ENCODE data around the gene ATP9A.

The ATP9A gene

GRCh38 chr20:51720854-51721253 lies 47.3 kb downstream of the ATP9A start:
- no peak for DNase-seq

- no peak for DNase-seq
Measured at GRCh38 chr20:51720384-51720783, 47.8 kb downstream of the ATP9A start.

- no peak for DNase-seq
Measured at GRCh38 chr20:51715856-51716185, 52.4 kb downstream of the ATP9A start.

- no peak for DNase-seq
Measured at GRCh38 chr20:51715163-51715855, 52.9 kb downstream of the ATP9A start.

GRCh38 chr20:51713213-51713598 lies 55.0 kb downstream of the ATP9A start:
- no peak for DNase-seq

- no peak for DNase-seq
Measured at GRCh38 chr20:51712501-51713212, 55.5 kb downstream of the ATP9A start.

GRCh38 chr20:51711426-51711825 lies 56.8 kb downstream of the ATP9A start:
- DNase-seq = no peak

- DNase-seq = no peak
Measured at GRCh38 chr20:51710361-51710894, 57.8 kb downstream of the ATP9A start.

- DNase-seq = no peak
Measured at GRCh38 chr20:51705400-51705799, 62.8 kb downstream of the ATP9A start.

GRCh38 chr20:51703400-51704287 lies 64.5 kb downstream of the ATP9A start:
- no peak for DNase-seq

- DNase-seq = no peak
Measured at GRCh38 chr20:51702556-51702955, 65.6 kb downstream of the ATP9A start.

- DNase-seq = peak; percentile 34
Measured at GRCh38 chr20:51700809-51701285, 67.3 kb downstream of the ATP9A start.

- no peak for DNase-seq
Measured at GRCh38 chr20:51698252-51698651, 69.9 kb downstream of the ATP9A start.

- no peak for DNase-seq
Measured at GRCh38 chr20:51697096-51697826, 70.9 kb downstream of the ATP9A start.

- no peak for DNase-seq
Measured at GRCh38 chr20:51696304-51697071, 71.7 kb downstream of the ATP9A start.

GRCh38 chr20:51695574-51696303 lies 72.5 kb downstream of the ATP9A start:
- DNase-seq = no peak

GRCh38 chr20:51692806-51693400 lies 75.3 kb downstream of the ATP9A start:
- DNase-seq = no peak

GRCh38 chr20:51691703-51692102 lies 76.5 kb downstream of the ATP9A start:
- DNase-seq = no peak

GRCh38 chr20:51688600-51689244 lies 79.5 kb downstream of the ATP9A start:
- DNase-seq = no peak

GRCh38 chr20:51687630-51688029 lies 80.6 kb downstream of the ATP9A start:
- DNase-seq = no peak

Measured in OCI-M1 (cell line).